Upper lobe of left lung (tissue), 4 donors: ENCODE data around the gene EML5.

ENCODE experiments used
- EP300 ChIP-seq, 4 donors: sonication (generic); formaldehyde crosslinking; IDR thresholded peaks; one replicate each; pipeline ENCODE4 v1.5.1; 2017; ENCODE audit warnings: antibody characterized with exemption in 4 of 4, control low read depth in 2 of 4
- POLR2AphosphoS5 ChIP-seq, 2 donors: sonication (generic); formaldehyde crosslinking; IDR thresholded peaks; one replicate each; pipeline ENCODE4 v1.5.1; 2017; ENCODE audit warnings: antibody characterized with exemption in 2 of 2
- TF ChIP-seq, protein P1 (sequence below), 6 experiments: fragments of 450-650 bp in 4 of 6; fragments of 200-600 bp in 2 of 6; sonication (generic) in 2 of 6; IDR thresholded peaks; one replicate each; pipeline ENCODE4 v1.5.1; 2016 to 2019; ENCODE audit warnings: antibody characterized with exemption in 6 of 6

DNA sequence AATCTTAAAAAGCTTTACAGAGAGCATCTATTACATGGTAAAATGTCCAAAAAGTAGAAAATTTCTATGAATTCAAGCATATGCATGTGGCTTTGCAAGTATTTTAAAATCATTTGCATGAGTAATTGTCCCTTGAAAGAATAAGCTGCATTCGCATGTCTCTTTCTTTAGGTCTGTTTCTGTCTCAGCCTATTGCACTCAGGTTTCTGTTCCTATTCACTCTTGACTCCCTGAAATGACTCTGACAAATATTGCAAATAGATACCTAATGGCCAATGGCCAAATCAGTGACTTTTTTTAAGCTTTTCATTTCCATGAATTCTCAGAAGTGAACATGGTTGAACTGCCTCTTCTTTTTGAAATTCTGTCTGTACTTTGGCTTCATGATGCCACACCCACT lies 25.3 kb upstream of the EML5 start:
- TF ChIP-seq EP300 (IDR thresholded peaks at IDR 0.05) (no peak), POLR2AphosphoS5 (IDR thresholded peaks at IDR 0.05) (no peak)
- TF ChIP-seq, protein P1, sequence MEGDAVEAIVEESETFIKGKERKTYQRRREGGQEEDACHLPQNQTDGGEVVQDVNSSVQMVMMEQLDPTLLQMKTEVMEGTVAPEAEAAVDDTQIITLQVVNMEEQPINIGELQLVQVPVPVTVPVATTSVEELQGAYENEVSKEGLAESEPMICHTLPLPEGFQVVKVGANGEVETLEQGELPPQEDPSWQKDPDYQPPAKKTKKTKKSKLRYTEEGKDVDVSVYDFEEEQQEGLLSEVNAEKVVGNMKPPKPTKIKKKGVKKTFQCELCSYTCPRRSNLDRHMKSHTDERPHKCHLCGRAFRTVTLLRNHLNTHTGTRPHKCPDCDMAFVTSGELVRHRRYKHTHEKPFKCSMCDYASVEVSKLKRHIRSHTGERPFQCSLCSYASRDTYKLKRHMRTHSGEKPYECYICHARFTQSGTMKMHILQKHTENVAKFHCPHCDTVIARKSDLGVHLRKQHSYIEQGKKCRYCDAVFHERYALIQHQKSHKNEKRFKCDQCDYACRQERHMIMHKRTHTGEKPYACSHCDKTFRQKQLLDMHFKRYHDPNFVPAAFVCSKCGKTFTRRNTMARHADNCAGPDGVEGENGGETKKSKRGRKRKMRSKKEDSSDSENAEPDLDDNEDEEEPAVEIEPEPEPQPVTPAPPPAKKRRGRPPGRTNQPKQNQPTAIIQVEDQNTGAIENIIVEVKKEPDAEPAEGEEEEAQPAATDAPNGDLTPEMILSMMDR (IDR thresholded peaks at IDR 0.05) = no peak
